ENCODE results near the gene GPR108. TPM values are rescaled to one million over a fixed set of nuclear protein-coding genes. Genes with fewer than 3 reads are reported as not detected.

The GPR108 gene
- total and polyA plus RNA-seq, 2 experiments from 2014 or later, result 66.6 to 120 TPM

DNA sequence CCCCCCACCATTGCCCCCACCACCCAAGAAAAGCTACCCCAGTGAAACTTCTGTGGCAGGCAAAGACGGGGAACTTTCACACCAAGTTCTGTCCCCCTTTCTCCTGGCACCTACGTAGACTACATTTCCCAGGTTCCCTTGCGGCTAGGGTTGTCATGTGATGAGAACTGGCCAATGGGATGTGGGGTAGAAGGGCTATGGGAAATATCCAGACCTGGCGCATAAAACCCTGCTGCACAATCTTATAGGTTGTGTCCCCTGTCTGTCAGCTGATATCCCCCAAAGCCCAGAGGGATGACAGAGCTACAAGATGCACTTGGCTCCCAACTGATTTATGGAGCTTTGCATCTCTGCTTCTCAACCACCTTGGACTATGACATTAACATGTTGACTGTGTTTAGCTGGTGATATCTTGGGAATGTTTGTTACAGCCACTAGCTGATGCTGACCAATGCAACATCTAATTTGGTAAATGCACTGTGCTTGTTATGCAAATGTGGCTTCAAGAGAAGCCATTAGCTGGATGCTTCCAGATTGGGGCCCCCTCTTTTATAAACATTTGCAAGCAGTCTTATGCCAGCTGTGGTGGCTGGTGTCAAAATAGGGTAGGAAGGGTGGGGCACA lies 23.8 kb upstream of the GPR108 start:
- H3K9me2 ChIP-seq (replicated peaks; ENCODE audit: insufficient read depth), result no peaks in the 10 kb centered on the region

GRCh38 chr19:6760606-6761005 lies 23.2 kb upstream of the GPR108 start:
- no peak for TF ChIP-seq EZH2 (IDR thresholded peaks at IDR 0.05; ENCODE audit: borderline replicate concordance)
- no peak for TF ChIP-seq CTCF (IDR thresholded peaks at IDR 0.05; ENCODE audit: poor library complexity)
- TF ChIP-seq EZH2phosphoT487 (IDR thresholded peaks at IDR 0.05; ENCODE audit: low read depth, severe bottlenecking, unreplicated experiment), result no peak
- H2AFZ ChIP-seq, result no peak overlapping the region
- no peaks in the 10 kb centered on the region for H3K36me3 ChIP-seq (replicated peaks; ENCODE audit: insufficient read depth, low read depth)
- no peaks in the 10 kb centered on the region for H3K9me2 ChIP-seq (replicated peaks; ENCODE audit: insufficient read depth)
- 99% methylated on average over 17 of the region's 17 CpGs for WGBS (ENCODE audit: low lambda C conversion rate, missing lambda C conversion rate)
- H4K20me1 ChIP-seq (ENCODE audit: insufficient read depth, poor library complexity, severe bottlenecking), result no peaks in the 10 kb centered on the region
- H3K27ac ChIP-seq, result no peak overlapping the region
- DNase-seq (ENCODE audit: low spot score), result no peak
- H3K4me3 ChIP-seq, result no peak overlapping the region
- no peaks in the 10 kb centered on the region for H3K27me3 ChIP-seq
- H3K9me3 ChIP-seq (ENCODE audit: low read depth), result no peaks in the 10 kb centered on the region
- peaks cover under 1% of the 10 kb centered on the region for H3K4me1 ChIP-seq (ENCODE audit: insufficient read depth)
- peaks cover 20% of the 10 kb centered on the region for H3K79me2 ChIP-seq
- no peak overlapping the region for H3K4me2 ChIP-seq

More for the DNA sequence above, 23.8 kb upstream of the GPR108 start:
- no peaks in the 10 kb centered on the region for H3K9me3 ChIP-seq (ENCODE audit: low read depth)
- peaks cover 3% of the 10 kb centered on the region for H3K4me1 ChIP-seq (ENCODE audit: insufficient read depth)
- H3K79me2 ChIP-seq, result peaks cover 20% of the 10 kb centered on the region
- no peak overlapping the region for H3K27ac ChIP-seq
- H3K36me3 ChIP-seq (replicated peaks; ENCODE audit: insufficient read depth, low read depth), result no peaks in the 10 kb centered on the region
- no peaks in the 10 kb centered on the region for H4K20me1 ChIP-seq (ENCODE audit: insufficient read depth, poor library complexity, severe bottlenecking)
- no peaks in the 10 kb centered on the region for H3K27me3 ChIP-seq
- H2AFZ ChIP-seq, result no peak overlapping the region
- no peak for DNase-seq (ENCODE audit: low spot score)
- TF ChIP-seq EZH2phosphoT487 (IDR thresholded peaks at IDR 0.05; ENCODE audit: low read depth, severe bottlenecking, unreplicated experiment), result no peak
- TF ChIP-seq CTCF (IDR thresholded peaks at IDR 0.05; ENCODE audit: poor library complexity), result no peak
- no peak for TF ChIP-seq EZH2 (IDR thresholded peaks at IDR 0.05; ENCODE audit: borderline replicate concordance)
- H3K4me2 ChIP-seq, result no peak overlapping the region
- H3K4me3 ChIP-seq, result no peak overlapping the region
- 68% methylated on average over 4 of the region's 4 CpGs for WGBS (ENCODE audit: low lambda C conversion rate, missing lambda C conversion rate)

GRCh38 chr19:6754653-6755463 lies 17.5 kb upstream of the GPR108 start:
- no peaks in the 10 kb centered on the region for H3K27me3 ChIP-seq
- H4K20me1 ChIP-seq (ENCODE audit: insufficient read depth, poor library complexity, severe bottlenecking), result no peaks in the 10 kb centered on the region
- no peak overlapping the region for H3K27ac ChIP-seq
- H3K9me2 ChIP-seq (replicated peaks; ENCODE audit: insufficient read depth), result no peaks in the 10 kb centered on the region
- WGBS (ENCODE audit: low lambda C conversion rate, missing lambda C conversion rate), result 95% methylated on average over 22 of the region's 23 CpGs
- no peak overlapping the region for H2AFZ ChIP-seq
- no peak for TF ChIP-seq CTCF (IDR thresholded peaks at IDR 0.05; ENCODE audit: poor library complexity)
- TF ChIP-seq EZH2phosphoT487 (IDR thresholded peaks at IDR 0.05; ENCODE audit: low read depth, severe bottlenecking, unreplicated experiment), result no peak
- TF ChIP-seq EZH2 (IDR thresholded peaks at IDR 0.05; ENCODE audit: borderline replicate concordance), result no peak
- no peak overlapping the region for H3K4me3 ChIP-seq
- no peak for DNase-seq (ENCODE audit: low spot score)
- H3K4me1 ChIP-seq (ENCODE audit: insufficient read depth), result peaks cover 8% of the 10 kb centered on the region
- H3K36me3 ChIP-seq (replicated peaks; ENCODE audit: insufficient read depth, low read depth), result no peaks in the 10 kb centered on the region
- no peaks in the 10 kb centered on the region for H3K79me2 ChIP-seq
- no peaks in the 10 kb centered on the region for H3K9me3 ChIP-seq (ENCODE audit: low read depth)
- H3K4me2 ChIP-seq, result no peak overlapping the region

Data from hepatocyte (in vitro differentiated cells).